ENCODE data around the gene SLC43A2.

DNA sequence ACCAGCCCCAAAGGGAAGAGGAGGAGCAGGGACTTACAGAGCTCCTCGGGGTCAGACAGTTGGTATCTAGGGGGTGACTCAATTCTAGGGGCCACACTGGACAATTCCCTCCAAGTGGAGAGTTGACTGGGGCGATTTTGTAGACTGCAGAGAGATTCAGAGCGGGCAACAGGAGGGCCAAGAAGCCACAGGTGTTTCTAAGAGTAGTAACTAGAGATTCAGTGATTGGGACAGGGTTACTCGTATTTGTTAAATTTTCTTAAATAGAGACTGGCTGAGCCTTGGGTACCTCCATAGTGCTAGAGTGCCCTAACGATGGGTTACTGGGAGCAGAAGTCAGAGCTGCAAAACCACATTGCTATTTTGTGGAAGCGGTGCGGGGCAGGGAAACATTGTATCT is 109.0 kb downstream of the SLC43A2 start:
- TF ChIP-seq, protein P1, sequence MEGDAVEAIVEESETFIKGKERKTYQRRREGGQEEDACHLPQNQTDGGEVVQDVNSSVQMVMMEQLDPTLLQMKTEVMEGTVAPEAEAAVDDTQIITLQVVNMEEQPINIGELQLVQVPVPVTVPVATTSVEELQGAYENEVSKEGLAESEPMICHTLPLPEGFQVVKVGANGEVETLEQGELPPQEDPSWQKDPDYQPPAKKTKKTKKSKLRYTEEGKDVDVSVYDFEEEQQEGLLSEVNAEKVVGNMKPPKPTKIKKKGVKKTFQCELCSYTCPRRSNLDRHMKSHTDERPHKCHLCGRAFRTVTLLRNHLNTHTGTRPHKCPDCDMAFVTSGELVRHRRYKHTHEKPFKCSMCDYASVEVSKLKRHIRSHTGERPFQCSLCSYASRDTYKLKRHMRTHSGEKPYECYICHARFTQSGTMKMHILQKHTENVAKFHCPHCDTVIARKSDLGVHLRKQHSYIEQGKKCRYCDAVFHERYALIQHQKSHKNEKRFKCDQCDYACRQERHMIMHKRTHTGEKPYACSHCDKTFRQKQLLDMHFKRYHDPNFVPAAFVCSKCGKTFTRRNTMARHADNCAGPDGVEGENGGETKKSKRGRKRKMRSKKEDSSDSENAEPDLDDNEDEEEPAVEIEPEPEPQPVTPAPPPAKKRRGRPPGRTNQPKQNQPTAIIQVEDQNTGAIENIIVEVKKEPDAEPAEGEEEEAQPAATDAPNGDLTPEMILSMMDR (IDR thresholded peaks at IDR 0.05; ENCODE audit: borderline replicate concordance, extremely low read depth, low read length, poor library complexity, severe bottlenecking) = no peak
- no peak for TF ChIP-seq EZH2 (IDR thresholded peaks at IDR 0.05; ENCODE audit: borderline replicate concordance, low read depth, low read length, severe bottlenecking)

Data from DND-41 (cell line).